H4 (cell line): Measurements from ENCODE around the gene PDGFC. TPM values are rescaled to one million over a fixed set of nuclear protein-coding genes. Genes with fewer than 3 reads are reported as not detected.

ENCODE experiments used
- DNase-seq: peaks from one replicate; pipeline ENCODE4 v3.0.0-alpha.2; 2015; ENCODE audit warnings: low spot score
- total RNA-seq: library from RNA; depleted of rRNA; stranded (reverse); fragments of >200 nt; shearing (Covaris generic); gene quantifications from 2 replicates; pipeline ENCODE4 v1.2.3, GENCODE V29; 2014

PDGFC gene
- total RNA-seq, 1 experiment from 2014 or later: 22.5 TPM

- no peak for DNase-seq
Measured at GRCh38 chr4:156832886-156833285, 138.7 kb downstream of the PDGFC start.

GRCh38 chr4:156830351-156830750 lies 141.2 kb downstream of the PDGFC start:
- DNase-seq: no peak

- no peak for DNase-seq
Measured at GRCh38 chr4:156829201-156829873, 142.3 kb downstream of the PDGFC start.

- DNase-seq: no peak
Measured at GRCh38 chr4:156827519-156827918, 144.1 kb downstream of the PDGFC start.

GRCh38 chr4:156825074-156825473 lies 146.5 kb downstream of the PDGFC start:
- no peak for DNase-seq

GRCh38 chr4:156824451-156825060 lies 147.0 kb downstream of the PDGFC start:
- no peak for DNase-seq

- no peak for DNase-seq
Measured at GRCh38 chr4:156820931-156821330, 150.7 kb downstream of the PDGFC start.

- DNase-seq: no peak
Measured at GRCh38 chr4:156816360-156816755, 155.2 kb downstream of the PDGFC start.

- DNase-seq: no peak
Measured at GRCh38 chr4:156815717-156816359, 155.8 kb downstream of the PDGFC start.

GRCh38 chr4:156811963-156812362 lies 159.6 kb downstream of the PDGFC start:
- DNase-seq: no peak

- no peak for DNase-seq
Measured at GRCh38 chr4:156811286-156811685, 160.3 kb downstream of the PDGFC start.

GRCh38 chr4:156805696-156806095 lies 165.9 kb downstream of the PDGFC start:
- no peak for DNase-seq

- DNase-seq: no peak
Measured at GRCh38 chr4:156803056-156803455, 168.5 kb downstream of the PDGFC start.

GRCh38 chr4:156800463-156800862 lies 171.1 kb downstream of the PDGFC start:
- no peak for DNase-seq

- DNase-seq: no peak
Measured at GRCh38 chr4:156799121-156799589, 172.4 kb downstream of the PDGFC start.

- no peak for DNase-seq
Measured at GRCh38 chr4:156798438-156798837, 173.2 kb downstream of the PDGFC start.

- no peak for DNase-seq
Measured at GRCh38 chr4:156797206-156797605, 174.4 kb downstream of the PDGFC start.

- DNase-seq: no peak
Measured at GRCh38 chr4:156795727-156796126, 175.9 kb downstream of the PDGFC start.

- DNase-seq: no peak
Measured at GRCh38 chr4:156794863-156795262, 176.7 kb downstream of the PDGFC start.

GRCh38 chr4:156792462-156793085 lies 179.0 kb downstream of the PDGFC start:
- no peak for DNase-seq

- peak; percentile 85 for DNase-seq
Measured at GRCh38 chr4:156790866-156791265, 180.7 kb downstream of the PDGFC start.

GRCh38 chr4:156788782-156789181 lies 182.8 kb downstream of the PDGFC start:
- no peak for DNase-seq

GRCh38 chr4:156786713-156787112 lies 184.9 kb downstream of the PDGFC start:
- DNase-seq: no peak
